NCI-H1417 (cell line): Measurements from ENCODE around the gene KLHL35.

Source experiments
- DNase-seq, 3 experiments: peaks; one replicate each; lab custom pipeline; 2025; lab: John Stamatoyannopoulos, UW

The KLHL35 gene

DNA sequence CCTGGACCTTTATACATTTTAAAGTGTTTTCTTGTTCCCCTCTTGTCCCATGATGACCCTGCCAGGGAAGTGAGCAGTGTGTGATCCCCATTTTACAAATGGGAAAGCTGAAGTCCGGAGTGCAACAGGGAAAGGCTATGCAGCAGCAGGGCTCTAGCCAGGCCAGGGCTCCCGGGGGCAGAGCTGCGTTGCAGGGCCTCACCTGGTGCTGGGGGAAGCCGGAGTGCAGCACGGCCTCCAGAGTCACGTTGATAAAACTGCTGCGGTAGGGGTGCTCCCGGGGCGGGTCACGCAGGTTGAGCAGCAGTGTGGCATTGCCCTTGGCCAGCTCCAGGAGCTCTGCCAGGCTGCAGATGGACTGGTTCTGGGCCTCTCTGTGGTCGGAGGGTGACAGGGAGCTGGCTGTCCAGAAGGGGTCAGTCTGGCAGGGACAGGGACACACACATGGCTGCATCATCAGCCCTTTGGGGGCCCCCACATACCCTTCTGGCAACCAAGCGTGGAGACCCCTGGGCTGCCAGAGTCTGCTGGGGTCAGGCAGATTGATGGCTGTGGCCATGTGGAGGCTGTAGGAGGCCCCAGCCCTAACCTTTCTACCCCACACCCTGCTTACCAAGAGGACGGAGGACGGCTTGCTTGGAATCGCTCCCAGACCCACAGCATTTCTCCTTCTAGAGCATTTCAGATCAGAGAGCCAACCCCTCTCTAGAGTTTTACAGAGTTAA, 9.3 kb upstream of the KLHL35 start:
- no peak for DNase-seq

DNA sequence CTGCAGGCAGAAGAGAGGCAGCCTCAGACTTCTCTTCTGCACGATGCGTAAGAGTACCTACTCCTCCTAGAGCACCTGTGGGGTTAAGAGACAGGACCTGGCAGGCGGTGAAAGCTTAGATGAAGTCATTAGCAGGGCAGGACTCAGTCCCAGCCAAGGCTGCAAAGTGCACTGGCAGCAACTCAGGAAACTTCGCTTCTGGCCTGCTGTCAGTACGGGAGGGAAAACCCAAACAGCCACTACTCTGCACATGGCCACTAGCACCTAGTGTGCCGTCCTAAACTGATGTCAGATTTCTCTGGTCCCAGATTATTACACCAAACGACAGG, 8.8 kb upstream of the KLHL35 start:
- DNase-seq: no peak

- no peak for DNase-seq
These were observed 8.2 kb upstream of the KLHL35 start for GRCh38 chr11:75440960-75441803.

- DNase-seq: no peak
These were observed 6.6 kb upstream of the KLHL35 start for GRCh38 chr11:75439495-75440120.

DNA sequence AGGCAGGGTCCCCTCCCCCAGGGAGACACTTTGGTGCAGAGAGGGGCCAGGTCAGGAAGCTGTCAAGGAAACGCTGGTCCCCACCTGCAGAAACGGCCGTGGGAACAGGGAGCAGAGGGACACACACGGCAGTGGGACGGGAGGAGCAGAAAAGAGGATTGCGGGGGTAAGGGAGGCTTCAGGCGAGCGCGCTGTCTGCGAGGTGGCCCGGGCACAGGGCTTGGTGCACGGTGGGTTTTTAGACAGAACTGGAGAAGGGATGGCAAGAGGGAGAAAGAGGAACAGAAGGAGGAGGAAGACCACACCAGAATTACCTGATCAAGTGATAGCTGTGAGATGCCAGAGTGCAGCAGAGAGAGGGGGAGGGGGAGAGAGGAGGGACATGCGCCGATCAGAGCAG, 6.0 kb upstream of the KLHL35 start:
- no peak for DNase-seq

- DNase-seq: no peak
These were observed 5.1 kb upstream of the KLHL35 start for GRCh38 chr11:75437966-75438659.

GRCh38 chr11:75436806-75437205, 3.8 kb upstream of the KLHL35 start:
- DNase-seq: no peak

- no peak for DNase-seq
These were observed 2.5 kb upstream of the KLHL35 start for GRCh38 chr11:75435571-75435925.

GRCh38 chr11:75434886-75435570, 2.0 kb upstream of the KLHL35 start:
- DNase-seq: no peak

DNA sequence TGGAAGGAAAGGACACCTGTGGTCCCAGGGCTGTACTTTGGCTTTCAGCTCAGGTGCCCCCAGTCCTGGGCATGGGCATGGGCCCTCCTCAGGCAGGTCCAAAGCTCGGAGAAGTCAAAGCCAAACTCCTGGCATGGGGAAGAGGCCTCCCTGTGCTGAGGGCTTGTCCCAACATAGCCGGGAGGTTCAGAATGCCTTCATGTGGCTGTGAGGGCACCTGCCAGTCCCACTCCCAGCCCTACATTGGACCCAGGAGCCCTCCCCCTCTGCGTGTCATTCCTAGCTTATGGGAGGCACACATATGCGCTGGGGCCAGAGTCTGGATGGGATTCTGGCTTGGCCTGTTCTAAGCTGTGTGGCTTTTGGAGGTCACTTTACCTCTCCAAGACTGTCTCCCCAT, 1.0 kb upstream of the KLHL35 start:
- DNase-seq: no peak

DNA sequence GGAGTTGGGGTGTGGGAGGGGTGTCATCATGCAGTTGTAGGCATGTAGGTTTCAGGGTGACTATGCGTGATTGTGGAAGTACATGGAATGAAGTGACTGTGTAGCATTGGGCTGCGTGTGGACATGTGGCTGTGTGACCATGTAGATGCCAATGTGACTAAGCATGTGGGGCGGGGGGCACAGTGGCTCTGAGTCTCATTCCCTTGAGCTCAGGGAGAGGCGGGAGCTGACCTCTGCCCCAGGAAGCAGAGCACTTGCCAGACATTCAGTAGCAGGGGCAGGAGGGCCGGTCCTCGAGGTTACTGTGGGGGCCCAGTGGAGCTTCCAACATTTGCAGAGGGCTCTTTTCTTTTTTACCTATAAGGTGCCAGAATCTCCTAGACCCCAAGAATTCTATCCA, 440 bp upstream of the KLHL35 start:
- no peak for DNase-seq

DNA sequence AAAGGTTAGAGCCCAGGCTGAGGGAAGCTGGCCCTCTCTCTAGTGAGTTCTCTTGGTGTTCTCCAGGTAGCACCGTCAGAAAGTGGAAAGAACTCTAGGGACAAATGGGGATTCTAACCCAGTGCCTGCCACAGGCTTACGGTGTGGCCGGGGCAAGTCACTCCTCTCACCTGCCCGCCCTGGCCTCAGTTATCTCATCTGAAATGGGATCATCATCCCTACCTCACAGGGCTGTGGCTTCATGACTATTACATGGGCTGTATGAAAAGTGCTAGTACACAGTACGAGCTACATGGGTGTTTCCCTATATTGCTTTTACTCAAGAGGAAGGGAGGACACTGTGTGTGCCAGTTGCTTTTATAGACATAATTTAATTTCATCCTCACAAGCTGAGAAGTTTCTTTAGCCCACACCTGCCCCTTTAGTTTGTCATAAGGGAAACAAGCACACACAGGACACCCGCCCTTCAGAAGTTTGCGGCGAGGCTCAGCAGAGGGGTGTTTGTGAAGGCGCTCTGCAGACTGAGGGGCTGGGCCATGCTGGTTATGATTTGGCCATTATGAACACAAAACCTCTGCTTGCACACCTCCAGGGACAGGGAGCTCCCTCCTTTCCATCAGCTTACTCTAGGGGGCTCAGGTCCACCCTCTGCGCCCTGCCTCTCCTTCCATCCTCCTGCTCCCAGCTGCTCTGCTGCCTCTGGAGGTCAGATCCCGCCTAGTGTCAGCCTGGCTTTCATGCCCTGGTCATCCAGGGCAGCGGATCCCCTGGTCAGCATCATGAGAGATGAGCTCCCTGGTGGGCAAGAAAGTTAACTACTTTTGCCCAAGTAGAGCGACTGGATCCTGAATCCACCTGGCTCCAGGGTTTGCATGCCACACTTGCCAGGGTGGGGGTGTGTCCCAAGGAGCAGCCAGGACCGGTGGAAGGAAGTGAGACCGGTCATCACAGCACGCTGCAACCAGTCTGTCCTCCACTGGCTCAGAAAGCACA, 1.2 kb downstream of the KLHL35 start:
- DNase-seq: no peak

- peak in 1 of 3 experiments; percentile 84 for DNase-seq
These were observed 2.1 kb downstream of the KLHL35 start for GRCh38 chr11:75430714-75431532.

DNA sequence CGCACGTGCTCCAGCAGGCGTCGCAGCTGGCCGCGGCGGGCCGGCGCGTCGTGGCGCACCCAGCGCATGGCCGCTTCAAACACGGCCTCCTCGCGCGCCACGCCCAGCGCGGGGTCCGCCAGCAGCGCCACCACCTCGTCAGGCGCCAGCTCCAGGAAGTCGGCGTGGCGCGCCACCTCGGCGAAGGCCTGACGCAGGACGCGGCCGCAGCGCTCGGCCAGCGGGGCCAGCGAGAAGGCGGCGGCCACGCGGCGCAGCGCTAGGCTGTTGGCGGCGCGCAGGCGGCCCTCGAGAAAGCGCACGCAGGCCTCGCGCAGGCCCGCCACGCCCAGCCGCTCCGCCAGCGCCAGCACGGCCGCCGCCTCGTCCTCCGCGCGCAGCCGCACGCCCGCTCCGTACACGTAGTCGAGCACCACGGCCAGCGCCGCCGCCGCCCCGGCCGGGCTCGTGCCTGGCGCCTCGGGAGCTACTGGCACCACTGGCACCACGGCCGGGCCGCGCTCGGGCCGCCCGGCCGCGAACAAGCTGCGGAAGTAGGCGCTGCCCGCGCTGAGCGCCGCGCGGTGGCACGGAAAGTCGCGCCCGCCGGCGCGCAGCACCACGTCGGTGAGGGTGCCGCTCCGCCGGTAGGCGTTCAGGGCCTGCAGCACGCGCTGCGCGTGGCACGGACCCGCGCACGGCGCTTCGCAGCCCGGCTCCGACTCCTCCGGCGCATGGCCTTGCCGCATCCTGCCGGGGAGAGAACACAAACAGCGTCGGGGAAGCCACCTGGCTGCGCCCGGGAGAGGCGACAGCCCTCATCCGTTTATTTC, 2.9 kb downstream of the KLHL35 start:
- DNase-seq: peak; percentile 59 to 96 (median 93)

GRCh38 chr11:75429641-75429901, 3.4 kb downstream of the KLHL35 start:
- no peak for DNase-seq

DNA sequence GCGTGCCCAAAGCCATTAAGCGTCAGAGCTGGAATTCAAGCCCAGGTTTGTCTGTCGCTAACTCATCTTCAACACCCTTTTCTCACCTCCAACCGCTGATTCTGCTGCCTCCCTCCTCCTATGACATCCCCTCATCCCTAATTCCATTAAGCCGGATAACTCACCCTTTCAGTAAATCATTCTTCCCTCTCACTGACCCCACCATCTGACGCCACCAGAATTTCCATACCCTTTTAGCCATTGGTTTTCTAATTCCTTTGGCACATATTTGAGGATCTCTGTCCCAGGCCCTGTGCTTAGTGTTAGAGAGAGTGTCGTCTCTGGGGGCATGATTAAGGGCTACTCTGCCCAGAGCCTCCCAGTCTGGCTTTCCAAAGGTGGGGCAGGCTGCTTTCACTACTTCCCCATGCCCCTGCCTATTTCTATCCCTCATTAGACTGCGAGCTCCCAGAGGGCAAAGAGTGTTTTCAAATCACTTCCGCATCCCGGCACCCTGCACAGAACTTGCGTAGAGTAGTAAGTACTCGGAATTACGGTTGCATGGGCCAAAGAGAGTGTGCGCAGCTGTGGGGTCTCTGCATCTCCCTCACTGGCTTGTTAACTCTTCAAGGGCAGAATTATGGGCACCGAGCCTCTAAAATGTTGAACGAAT, 3.9 kb downstream of the KLHL35 start:
- no peak for DNase-seq

GRCh38 chr11:75428281-75428724, 4.7 kb downstream of the KLHL35 start:
- DNase-seq: no peak

- no peak for DNase-seq
These were observed 5.8 kb downstream of the KLHL35 start for GRCh38 chr11:75427181-75427580.

DNA sequence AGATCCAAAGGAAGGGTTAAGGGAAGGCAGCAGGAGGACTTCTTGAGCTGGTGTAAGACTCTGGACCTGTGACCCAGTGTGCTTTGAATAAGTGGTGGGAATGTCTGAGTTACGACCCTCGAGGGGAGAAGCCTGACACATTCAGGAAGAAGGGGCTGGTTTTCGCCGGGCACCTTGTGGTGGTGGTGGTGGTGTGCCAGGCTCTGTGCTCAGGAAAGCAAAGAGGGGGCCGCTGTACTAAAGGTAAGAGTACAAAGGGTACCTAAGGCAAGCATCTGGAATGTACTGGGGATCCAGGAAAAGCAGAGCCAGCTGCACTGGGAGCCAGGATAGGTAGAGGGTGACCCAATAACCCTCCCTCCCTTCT, 6.3 kb downstream of the KLHL35 start:
- no peak for DNase-seq
